Gastrocnemius medialis (tissue), 4 donors: ENCODE results near the gene MSMO1.

Experiments
- CTCF ChIP-seq, 5 experiments: fragments of 450-650 bp in 3 of 5; fragments of 200-600 bp in 2 of 5; sonication (generic) in 2 of 5; IDR thresholded peaks in 4 of 5; conservative IDR thresholded peaks in 1 of 5; 1 replicate in 4 of 5; 2 replicates in 1 of 5; pipeline ENCODE4 v1.5.1; 2016 to 2019; ENCODE audit warnings: antibody characterized with exemption in 5 of 5, mild to moderate bottlenecking in 3 of 5, moderate library complexity in 3 of 5
- POLR2A ChIP-seq, 2 donors: fragments of 450-650 bp; IDR thresholded peaks; one replicate each; pipeline ENCODE4 v1.6.1; 2017; ENCODE audit warnings: antibody characterized with exemption in 2 of 2, mild to moderate bottlenecking in 2 of 2, moderate library complexity in 2 of 2

DNA sequence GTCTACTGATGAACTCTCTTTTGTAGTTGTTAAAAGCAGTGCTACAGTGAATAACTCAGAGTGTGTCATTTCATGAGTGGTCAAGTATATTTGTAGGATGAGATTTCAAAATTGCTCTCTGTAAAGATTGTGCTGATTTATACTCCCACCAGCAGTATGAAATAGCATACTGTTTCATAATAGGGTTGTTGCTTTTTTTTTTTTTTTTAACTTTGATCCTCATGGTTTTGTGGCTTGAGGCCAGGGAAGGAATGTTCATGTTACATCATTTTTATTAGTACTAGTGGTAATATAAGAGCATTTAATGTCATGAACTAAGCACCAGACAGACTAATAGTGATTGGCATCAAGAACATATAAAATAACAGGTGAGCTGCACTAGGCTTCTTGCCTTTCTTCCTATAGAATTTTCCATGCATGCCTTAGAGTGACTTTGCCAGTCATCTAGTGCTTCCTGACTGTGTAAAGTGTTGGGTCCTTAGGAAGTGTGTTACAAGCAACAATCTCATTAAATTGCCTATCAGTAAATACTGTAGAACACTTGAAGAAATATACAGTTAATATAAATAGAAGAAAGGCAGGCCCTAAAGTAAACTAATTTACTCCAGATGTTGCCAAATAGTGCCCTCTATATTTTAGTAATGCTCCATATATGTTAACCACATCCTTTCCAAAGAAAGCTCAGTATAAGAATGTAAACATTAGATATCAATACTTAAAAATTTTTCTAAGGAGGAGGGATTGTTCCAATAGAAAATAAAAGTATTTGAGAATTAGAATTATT is 38.6 kb upstream of the MSMO1 start:
- no peak for TF ChIP-seq CTCF (IDR thresholded peaks at IDR 0.05 in 4 of 5, conservative IDR thresholded peaks at IDR 0.05 in 1 of 5)
- no peak for TF ChIP-seq POLR2A (IDR thresholded peaks at IDR 0.05)
